Suppressor macrophage (primary cell): Measurements from ENCODE around the gene XPR1.
A peak's percentile ranks its signal among the peaks of the same experiment; 100 is the strongest.

ENCODE experiments used
- DNase-seq, 4 experiments: peaks; one replicate each; pipeline ENCODE4 v3.0.0-alpha.2; 2020 to 2022

The XPR1 gene

DNA sequence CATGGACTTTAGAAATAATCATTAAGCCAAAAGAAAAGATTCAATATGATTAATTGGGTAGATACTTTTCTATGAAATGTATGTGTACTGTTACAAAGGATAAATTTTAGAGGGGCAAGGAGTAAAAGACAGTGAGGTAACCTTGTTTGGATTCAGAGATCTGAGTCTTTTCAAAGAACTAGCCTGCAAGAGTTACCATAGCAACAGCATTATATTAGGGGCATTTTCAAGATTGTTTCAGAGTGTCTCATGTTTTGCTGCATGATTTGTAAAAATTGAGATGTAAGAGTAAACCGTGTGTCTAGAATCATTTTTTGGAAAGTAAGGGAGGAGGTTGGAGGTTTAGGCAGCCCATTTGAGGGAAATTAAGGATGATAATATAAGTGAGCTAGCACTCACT is 210.2 kb downstream of the XPR1 start:
- DNase-seq = no peak

DNA sequence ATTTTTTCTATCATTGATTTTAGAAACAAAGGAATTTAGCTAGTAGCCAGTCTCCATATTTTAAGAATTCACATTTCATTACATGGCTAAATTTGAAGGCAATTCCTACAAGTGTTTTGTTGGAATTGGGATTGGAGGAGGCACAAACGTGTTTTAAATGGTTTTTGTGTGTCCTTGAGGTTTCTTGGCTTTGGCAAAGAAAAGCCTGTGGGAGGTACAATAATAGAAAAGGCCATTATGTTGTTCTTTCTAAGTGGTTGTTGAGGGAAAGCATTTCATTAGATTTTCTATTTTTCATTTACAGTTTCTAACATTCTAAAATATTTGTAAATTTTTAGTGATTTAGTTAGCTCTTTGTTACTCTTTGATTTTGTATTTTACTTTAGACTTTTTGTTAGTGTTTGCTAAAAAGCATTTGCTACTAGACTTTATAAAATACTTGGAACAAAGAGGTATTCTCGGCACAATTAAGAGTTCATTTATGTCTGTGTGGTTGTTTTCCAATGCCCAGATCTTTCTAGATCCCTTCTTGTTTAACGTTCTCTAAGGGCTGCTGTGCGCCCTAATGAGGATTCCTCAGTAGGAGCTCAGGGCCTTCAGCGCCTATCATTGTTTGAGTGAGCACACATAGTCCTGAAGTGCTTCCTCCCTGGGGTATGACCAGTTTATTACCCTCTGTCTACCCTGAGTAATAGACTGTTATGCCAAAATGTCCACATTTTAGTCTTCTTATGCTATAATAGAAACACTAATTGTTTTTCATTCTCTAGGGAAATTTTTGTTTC is 210.9 kb downstream of the XPR1 start:
- no peak for DNase-seq

DNA sequence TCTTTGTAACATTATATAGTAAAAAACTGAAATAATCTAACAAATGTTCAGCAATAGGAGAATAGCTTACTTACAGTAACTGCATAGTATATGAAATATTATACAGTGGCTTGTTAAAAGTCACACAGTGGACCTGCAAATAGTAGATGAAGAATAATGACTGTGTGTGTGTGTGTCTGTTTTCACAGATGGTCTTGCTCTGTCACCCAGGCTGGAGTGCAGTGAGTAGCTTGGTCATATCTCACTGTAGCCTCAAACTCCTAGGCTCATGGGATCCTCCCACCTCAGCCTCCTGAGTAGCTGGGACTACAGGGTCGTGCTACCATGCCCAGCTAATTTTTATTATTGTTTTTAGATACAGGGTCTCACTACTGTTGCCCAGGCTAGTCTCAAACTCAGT is 213.5 kb downstream of the XPR1 start:
- no peak for DNase-seq

DNA sequence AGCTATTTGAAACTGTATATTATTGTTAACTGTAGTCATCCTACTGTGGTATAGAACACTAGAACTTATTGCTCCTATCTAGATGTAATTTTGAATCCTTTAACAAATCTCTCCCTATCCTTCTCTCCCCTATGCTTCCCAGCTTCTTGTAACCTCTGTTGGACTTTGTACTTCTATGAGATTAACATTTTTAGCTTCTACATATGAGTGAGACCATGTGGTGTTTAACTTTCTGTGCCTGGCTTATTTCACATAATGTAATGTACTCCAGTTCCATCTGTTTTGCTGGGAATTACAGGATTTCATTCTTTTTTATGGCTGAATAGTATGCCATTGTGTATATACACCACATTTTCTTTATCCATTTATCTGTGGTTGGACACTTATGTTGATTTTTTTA is 216.4 kb downstream of the XPR1 start:
- no peak for DNase-seq

DNA sequence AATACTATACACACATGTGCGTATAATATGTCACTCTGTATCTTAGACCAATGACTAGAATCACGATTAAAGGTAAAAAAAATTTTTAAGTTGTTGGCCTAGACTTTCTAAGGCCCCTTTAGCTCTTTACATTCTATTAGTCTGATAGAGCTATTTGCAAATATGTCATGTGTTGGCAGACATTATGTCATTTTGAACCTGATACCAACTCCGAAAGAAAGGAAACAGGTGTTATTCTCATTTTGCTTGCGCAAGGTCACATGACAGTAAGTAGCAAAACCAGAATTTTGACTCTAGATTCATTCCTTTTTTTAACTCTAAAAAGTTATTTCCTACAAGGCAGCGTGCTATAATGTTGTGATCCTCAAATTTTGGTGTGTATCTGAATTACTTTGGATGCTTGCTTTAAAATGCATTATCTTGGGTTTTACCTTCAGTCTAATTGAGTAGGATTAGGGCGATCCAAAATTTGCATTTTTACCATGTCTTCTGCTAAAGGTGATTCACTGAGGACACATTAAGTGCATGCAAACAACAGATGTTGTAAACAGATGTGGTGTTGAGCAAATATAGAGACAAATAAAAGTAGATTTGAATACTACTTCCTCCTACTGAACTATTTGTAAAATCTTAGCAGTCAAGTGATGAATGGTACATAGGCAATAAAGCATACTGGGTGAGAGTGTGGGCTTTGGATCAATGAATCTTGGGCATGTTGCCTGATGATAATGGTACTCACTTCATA is 217.4 kb downstream of the XPR1 start:
- DNase-seq = no peak

DNA sequence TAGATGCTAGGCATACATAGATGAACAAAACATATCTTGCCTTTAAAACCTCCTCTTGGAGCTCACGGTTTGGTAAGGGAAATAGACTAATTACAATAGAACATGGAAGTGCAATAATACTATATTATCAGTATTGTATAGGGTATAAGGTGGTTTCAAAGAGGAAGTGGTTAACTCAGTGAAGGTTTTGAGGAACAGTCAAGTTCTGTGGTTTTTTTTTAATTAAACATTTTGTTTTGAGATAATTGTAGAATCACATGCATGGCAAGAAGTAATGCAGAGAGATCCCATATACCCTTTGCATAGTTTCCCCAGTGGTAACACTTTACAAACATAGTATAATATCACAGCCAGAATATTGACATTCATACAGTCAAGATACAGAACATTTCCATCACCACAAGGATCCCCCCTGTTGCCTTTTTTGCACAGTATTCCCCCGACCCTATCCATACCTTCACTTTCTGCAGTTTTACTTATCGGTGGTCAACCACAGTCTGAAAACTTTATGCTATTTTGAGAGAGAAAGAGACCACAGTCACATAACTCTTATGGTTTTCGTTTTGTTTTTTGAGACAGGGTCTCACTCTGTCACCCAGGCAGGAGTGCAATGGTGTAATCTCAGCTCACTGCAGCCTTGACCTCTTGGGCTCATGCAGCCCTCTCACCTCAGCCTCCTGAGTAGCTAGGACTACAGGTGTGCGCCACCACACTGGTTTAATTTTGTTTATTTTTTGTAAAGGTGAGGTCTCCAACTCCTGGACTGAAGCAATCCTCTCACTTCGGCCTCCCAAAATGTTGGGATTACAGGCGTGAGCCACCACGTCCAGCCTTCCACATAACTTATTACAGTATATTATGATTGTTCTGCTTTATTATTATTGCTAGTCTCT is 220.4 kb downstream of the XPR1 start:
- peak in 2 of 4 experiments; percentile 8 to 10 for DNase-seq

DNA sequence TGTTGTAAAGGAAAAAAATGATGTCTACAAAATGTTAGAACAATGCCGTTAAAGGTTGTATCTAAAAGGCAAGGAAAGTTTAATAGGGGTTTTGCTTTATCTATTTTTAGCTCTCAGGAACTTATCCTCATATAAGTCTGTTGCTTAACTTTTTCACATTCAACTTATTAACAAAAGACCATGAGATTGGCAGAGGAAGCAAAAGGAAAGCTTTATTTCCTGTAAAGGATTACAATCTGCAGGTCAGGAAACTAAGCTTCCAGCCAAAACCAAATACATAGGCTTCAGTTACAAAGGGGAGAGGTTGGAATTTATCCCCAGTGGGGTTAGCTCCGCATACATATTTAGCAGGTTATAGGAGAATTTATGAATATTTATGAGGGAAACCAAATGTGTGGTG is 222.2 kb downstream of the XPR1 start:
- no peak for DNase-seq

DNA sequence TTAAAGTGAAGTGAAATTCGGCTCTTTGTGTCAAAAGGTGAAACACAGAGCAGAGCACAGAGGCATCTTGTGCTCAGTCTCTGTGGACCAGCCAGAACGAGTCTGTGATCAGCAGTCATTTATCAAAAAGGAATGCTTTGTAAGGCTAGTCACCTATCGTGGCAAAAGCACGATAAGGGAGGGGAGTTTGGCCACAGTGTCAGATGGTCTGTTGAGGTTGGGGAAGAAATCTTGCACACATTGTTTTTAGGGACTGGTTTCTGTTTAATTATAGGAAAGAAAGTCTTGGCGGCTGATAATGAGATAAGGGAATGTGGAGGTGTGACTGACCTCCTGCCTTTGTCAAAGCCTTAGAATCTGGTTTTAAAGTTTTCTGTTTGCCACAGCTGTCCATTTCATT is 222.6 kb downstream of the XPR1 start:
- DNase-seq = no peak

DNA sequence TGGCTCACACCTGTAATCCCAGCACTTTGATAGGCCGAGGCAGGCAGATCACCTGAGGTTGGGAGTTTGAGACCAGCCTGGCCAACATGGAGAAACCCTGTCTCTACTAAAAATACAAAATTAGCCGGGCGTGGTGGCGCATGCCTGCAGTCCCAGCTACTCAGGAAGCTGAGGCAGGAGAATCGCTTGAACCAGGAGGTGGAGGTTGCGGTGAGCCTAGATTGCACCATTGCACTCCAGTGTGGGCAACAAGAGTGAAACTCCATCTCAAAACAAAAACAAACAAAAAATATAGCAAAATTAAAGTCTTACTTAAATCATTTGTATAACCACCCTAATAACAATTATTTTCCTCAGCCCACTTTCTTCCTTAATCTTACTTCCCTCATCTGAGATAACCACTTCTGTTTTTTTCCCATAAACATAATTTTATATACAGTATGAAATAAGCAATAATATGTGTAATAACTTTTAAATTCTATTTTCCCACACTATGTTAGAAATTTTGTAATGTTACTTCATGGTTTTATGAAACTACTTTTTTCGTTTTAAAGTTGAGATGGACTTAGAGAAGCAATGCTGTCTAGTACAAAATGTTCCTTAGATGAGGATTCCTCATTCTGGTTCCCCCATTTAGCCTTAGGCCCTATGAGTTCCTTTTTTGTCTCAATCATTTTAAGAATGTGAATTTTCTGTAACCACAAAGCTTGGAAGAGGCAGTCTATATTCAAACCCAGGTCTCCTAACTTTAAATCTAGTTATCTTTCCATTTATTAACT is 226.3 kb downstream of the XPR1 start:
- DNase-seq = peak; percentile 15 to 67 (median 52)

DNA sequence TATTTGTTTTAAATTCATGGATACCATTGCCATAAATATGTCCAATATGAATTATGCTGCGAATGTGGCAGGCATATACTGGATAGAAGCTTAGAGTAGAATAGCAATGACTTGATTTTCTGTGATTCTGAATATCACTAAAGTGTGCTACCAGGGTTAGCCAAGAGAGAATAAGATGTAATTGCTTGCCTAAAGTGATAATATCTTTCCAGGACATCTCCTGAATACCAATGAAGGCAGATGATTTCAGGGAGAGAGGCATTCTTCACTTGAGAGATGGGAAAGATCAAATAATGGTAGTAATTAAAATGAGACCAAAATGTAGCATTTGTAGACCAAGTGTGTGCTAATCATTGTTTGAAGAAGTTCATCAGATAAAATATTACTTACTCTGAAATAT is 227.5 kb downstream of the XPR1 start:
- DNase-seq = no peak

DNA sequence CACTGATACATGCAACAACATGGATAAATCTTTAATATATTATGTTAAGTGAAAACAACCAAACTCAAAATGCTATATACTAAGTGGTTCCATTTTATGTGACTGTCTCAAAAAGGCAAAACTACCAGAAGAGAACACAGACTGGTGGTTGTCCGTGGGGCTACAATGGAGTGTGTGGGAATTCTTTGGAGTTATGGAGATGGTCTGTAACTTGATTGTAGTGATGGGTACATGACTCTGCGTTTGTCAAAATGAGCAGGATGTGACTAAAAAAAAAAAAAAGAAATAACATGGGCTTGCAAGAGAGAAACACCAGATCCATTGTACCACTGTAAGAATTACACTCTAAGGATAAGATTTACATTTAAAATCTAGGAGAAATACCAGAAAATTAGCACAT is 228.7 kb downstream of the XPR1 start:
- no peak for DNase-seq

DNA sequence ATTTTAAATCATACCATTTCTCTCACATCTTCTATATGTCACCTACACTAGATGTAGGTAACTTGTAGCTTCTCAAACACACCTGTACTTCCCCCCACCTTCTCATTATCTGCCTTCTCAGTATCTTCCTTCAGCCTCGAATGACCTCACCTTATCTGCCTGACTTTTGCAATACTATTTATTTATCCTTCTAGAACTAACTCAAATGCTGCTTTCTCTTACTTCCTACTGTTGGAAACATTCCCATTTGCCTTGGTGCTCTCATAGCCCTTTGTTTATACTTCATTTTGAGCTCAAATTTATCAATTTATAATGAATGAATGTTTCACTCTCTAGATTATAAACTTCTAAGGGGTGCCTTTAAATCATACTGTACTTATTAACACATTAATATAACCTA is 230.5 kb downstream of the XPR1 start:
- DNase-seq = no peak

DNA sequence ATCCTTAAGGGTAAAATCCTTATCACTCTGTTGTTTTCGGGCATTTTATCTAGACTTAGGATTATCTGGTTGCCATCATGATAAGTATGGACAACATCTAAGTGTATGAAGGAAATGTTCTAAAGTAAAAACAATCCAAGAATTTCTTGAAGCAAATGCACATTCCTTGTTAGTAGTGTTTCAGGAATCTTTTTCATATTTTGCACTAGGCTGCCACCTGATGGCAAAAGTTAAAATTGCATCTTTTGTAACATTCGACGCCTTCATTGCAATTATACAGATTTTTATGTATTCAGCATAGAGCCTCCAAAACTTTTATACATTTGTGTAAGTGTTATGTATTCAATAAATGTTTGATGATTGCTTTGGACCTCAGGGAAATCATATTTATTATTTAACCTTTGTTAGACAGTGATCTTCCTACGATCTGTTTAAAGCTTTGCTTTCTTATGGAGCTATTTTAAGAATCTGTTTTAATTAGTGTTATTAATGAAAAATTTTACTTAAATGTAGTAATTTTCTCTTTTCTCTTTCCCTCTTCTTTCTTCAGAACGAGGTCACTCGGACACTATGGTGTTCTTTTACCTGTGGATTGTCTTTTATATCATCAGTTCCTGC is 231.4 kb downstream of the XPR1 start:
- DNase-seq = peak; percentile 55 to 85 (median 68)

DNA sequence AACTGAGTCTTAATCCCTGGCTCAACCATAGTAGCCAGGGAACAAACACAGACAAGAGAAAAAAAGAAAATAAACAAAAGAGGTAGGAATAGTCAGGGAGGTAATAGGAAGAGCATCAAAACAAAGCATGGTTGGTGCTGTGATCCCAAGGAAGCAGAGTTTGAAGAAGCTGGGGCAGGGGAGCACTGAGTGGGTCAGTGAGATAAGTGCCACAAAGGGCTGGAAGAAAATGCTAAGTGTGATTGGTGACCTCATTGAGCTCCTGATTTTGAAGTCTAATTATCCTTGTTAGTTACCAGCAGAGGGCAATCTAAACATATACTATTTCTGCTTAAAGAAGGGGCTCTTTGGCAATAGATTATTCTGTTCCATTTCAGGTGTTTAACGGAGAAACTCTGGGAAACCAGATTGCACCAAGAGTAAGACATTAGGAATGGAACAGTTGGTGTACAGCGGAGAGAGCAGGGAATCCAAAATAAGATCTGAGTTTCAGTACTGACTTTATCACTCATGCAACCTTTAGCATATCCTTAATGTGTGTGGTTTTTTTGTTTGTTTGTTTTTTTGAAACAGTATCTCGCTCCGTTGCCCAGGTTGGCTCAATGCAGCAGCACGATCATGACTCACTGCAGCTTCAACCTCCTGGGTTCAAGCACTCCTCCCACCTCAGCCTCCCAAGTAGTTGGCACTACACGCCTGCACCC is 250.1 kb downstream of the XPR1 start:
- peak; percentile 11 to 73 (median 46) for DNase-seq

DNA sequence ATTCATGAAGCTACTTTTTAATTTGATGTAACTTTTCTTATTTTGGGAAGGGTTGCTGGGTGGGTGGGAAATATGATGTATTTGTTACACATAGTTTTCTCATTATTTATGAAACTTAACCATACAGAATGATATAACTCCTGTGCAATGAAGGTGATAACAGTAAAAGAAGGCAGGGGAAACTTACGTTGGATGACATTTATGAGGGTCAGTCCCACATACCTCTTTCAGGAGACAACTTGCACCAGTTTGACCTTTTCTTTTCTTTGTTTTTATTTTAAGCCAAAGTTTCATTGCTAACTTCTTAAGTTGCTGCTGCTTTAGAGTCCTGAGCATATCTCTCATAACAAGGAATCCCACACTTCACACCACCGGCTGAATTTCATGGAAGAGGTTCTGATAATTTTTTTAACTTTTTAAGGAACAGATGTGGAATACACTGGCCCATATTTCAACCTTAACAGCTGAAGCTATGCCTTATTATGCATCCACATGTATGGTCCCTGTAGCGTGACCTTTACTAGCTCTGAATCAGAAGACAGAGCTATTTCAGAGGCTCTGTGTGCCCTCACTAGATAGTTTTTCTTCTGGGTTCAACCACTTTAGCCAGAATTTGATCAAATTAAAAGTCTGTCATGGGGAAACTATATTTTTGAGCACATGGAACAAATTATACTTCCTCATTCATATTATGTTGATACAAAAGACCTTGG is 252.9 kb downstream of the XPR1 start:
- no peak for DNase-seq

DNA sequence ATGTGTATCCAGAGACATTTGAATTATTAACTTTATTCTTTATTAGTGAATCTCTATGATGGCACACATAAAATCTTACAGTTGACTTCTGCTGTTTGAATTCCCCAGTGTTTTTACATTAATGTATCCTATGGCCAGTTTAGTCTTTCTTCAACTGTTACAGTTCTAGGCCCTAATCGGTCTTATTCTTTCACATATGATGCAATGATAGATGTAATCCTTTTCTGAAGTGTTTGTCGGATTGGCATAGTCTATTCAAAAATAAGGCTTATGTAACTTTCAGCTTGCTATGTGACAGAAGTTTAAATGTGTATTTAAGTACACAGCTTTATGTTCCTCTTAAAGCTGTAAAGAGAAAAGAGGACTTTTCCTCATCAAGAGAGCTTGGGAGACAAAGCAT is 254.5 kb downstream of the XPR1 start:
- DNase-seq = no peak

DNA sequence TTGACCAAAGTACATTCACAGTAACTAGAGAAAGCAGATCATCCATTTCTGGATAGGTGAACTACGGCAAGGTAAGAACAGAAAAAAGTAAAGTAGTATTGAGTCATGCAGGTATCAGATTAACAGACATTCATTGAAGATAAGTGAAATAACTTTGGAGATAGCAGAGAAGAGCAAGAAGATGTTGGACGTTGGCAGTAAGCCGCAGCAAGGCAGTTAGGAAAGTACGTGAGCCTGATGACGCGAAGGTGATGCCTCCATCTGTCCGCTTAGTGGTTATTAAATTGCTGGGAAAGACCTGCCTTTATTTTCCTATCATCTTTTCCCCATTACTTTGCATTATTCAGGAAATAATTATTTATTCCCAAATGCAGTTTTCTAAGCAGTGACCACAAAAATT is 256.0 kb downstream of the XPR1 start:
- DNase-seq = no peak

DNA sequence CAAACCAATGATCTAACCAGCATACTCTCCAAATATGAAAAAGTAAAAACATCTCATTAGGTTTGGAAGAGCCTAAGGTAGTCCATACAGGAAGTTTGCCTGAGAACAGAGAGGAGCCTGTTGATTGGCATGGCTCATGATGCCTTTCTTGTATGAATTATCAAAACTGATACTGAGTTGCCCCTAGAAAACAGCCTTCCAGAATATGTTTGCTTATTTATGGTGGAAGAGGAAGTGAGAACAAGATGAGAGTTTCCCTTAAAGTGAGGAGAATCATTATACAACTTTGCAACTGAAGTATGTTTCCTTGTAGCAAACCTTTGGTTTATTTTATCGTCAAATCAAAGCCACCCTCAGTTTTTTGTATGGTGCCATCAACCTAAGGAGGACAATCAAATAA is 257.0 kb downstream of the XPR1 start:
- peak in 2 of 4 experiments; percentile 6 to 30 for DNase-seq

DNA sequence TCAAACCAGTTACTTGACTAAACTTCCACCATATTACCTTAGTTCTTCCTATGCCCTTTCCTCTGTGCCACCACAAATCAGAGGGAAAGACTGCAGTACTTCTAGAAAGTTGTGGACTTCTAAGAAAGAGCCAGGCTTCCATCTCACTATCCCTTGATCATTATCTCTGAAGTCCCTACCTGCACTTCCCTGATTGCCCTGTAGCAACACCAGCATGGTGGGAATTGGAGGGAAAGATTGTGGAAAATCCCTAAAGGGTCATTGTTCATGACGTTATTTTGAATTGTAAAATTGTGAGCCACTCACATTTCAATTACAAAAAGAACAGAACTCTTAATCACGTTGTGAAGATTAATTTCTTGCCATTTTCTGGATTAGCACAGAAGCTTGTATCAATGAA is 257.5 kb downstream of the XPR1 start:
- DNase-seq = no peak

DNA sequence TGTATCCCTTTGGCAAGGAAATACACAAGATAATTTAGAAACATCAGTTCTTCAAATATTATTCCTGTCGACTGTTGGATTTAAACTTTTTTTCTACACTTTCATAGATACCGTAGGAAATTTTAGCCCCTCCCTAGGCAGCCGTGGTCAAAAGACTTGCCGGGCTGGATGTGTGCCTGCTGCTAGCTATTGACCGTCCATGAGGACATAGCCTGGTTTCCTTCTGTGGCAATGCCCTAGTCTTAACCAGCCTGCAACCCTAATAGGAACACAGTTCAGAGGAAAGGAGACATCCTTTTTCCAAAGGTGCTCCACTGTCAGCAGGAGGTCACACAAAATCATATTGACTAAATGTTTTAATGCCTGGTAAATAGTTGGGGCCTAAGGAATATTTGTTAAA is 260.4 kb downstream of the XPR1 start:
- DNase-seq = no peak

DNA sequence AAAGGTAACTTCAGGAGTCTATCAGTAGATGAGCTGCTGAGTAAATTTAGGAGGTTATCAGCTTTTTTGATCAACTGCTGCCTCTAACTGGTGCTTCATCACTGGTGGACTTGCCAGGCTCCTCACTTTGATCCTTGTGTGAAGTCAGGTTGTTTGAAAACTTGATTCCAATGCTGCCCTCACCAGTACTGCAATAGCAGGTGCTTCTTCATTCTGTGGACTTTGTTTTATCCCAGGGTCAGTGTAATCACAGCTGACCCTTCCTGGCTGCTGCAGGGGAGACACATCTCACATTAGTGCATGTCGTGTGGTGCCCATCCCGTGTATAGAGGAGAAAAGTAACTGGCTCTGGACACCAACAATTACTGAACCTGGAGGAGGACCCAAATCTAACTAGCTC is 260.9 kb downstream of the XPR1 start:
- DNase-seq = no peak
